GM23338 (cell line): Measurements from ENCODE around the gene HECTD1. TPM values are rescaled to one million over a fixed set of nuclear protein-coding genes. Genes with fewer than 3 reads are reported as not detected.

Source experiments
- ATAC-seq: fragments of 200-7000 bp; cut with Tn5 transposase; 3 replicates; pipeline ENCODE4 v1.9.1; 2020
- DNase-seq: peaks from one replicate; pipeline ENCODE4 v3.0.0-alpha.2; 2015; ENCODE audit warnings: low spot score
- H2AFZ ChIP-seq: fragments of 200-600 bp; sonication (generic); 2 replicates; pipeline ENCODE4 v1.8.0; 2016; ENCODE audit warnings: antibody characterized with exemption, mild to moderate bottlenecking, moderate library complexity
- H3F3A ChIP-seq: fragments of 200-600 bp; sonication (generic); replicated peaks from 2 replicates; pipeline ENCODE4 v1.8.0; 2017; ENCODE audit warnings: antibody characterized with exemption, mixed run types, low read depth
- H3K27ac ChIP-seq: fragments of 200-600 bp; sonication (generic); 2 replicates; pipeline ENCODE4 v1.6.1; 2016; ENCODE audit warnings: low read depth
- H3K27me3 ChIP-seq: fragments of 200-600 bp; sonication (generic); 2 replicates; pipeline ENCODE4 v1.8.0; 2016; ENCODE audit warnings: mild to moderate bottlenecking, mixed run types, moderate library complexity; ENCODE audit not compliant: insufficient read depth
- H3K36me3 ChIP-seq: fragments of 200-600 bp; sonication (generic); 2 replicates; pipeline ENCODE4 v1.8.0; 2016; ENCODE audit warnings: mild to moderate bottlenecking; ENCODE audit not compliant: insufficient read depth
- H3K4me1 ChIP-seq: fragments of 200-600 bp; sonication (generic); 2 replicates; pipeline ENCODE4 v1.8.0; 2016; ENCODE audit warnings: mild to moderate bottlenecking, moderate library complexity; ENCODE audit not compliant: insufficient read depth
- H3K4me2 ChIP-seq: fragments of 200-600 bp; sonication (generic); 2 replicates; pipeline ENCODE4 v1.7.1; 2017; ENCODE audit warnings: mixed run types
- H3K4me3 ChIP-seq: fragments of 200-600 bp; sonication (generic); 2 replicates; pipeline ENCODE4 v1.6.1; 2016; ENCODE audit warnings: mixed run types
- H3K79me2 ChIP-seq: fragments of 200-600 bp; sonication (generic); replicated peaks from 2 replicates; pipeline ENCODE4 v1.8.0; 2017; ENCODE audit warnings: mild to moderate bottlenecking; ENCODE audit not compliant: insufficient read depth
- H3K9me2 ChIP-seq: fragments of 200-600 bp; sonication (generic); 2 replicates; pipeline ENCODE4 v1.8.0; 2017; ENCODE audit not compliant: insufficient read depth
- H4K20me1 ChIP-seq: fragments of 200-600 bp; sonication (generic); replicated peaks from 2 replicates; pipeline ENCODE4 v1.8.0; 2017; ENCODE audit warnings: mild to moderate bottlenecking; ENCODE audit not compliant: insufficient read depth
- H3K27ac Mint-ChIP-seq: 2 replicates; pipeline ENCODE4 v1.8.0; 2020; ENCODE audit warnings: inconsistent platforms, mild to moderate bottlenecking, moderate library complexity, mixed read lengths
- H3K27me3 Mint-ChIP-seq: 3 replicates; pipeline ENCODE4 v1.8.0; 2022; ENCODE audit warnings: low read depth, mild to moderate bottlenecking, moderate library complexity, mixed read lengths, inconsistent platforms; ENCODE audit not compliant: insufficient read depth, poor library complexity
- H3K36me3 Mint-ChIP-seq: 3 replicates; pipeline ENCODE4 v1.8.0; 2021; ENCODE audit warnings: low read depth, mild to moderate bottlenecking, inconsistent platforms, moderate library complexity, mixed read lengths
- H3K4me1 Mint-ChIP-seq: 3 replicates; pipeline ENCODE4 v1.8.0; 2020; ENCODE audit warnings: mild to moderate bottlenecking, inconsistent platforms, mixed read lengths
- H3K4me3 Mint-ChIP-seq: 3 replicates; pipeline ENCODE4 v1.8.0; 2021; ENCODE audit warnings: moderate library complexity, mild to moderate bottlenecking, inconsistent platforms, mixed read lengths
- H3K9me3 Mint-ChIP-seq: 3 replicates; pipeline ENCODE4 v1.8.0; 2020; ENCODE audit warnings: moderate library complexity, mild to moderate bottlenecking, inconsistent platforms, mixed read lengths
- CREB1 ChIP-seq: fragments of 250-450 bp; sonication (Bioruptor Pico); IDR thresholded peaks from 2 replicates; pipeline ENCODE4 v1.5.0; 2020; ENCODE audit warnings: low read depth, mild to moderate bottlenecking, moderate library complexity
- EZH2 ChIP-seq: fragments of 200-600 bp; sonication (generic); IDR thresholded peaks from one replicate; pipeline ENCODE4 v1.8.0; 2017; ENCODE audit warnings: antibody characterized with exemption, mild to moderate bottlenecking, low read depth; ENCODE audit not compliant: unreplicated experiment
- EZH2phosphoT487 ChIP-seq: fragments of 200-600 bp; sonication (generic); IDR thresholded peaks from one replicate; pipeline ENCODE4 v1.8.1; 2018; ENCODE audit warnings: antibody characterized with exemption; ENCODE audit not compliant: unreplicated experiment
- JUNB ChIP-seq: IDR thresholded peaks from one replicate; pipeline ENCODE4 v1.6.1; 2016; ENCODE audit warnings: antibody characterized with exemption; ENCODE audit not compliant: unreplicated experiment
- NANOG ChIP-seq: IDR thresholded peaks from 2 replicates; pipeline ENCODE4 v1.6.1; 2016; ENCODE audit warnings: antibody characterized with exemption, borderline replicate concordance
- POLR2AphosphoS5 ChIP-seq: IDR thresholded peaks from 2 replicates; pipeline ENCODE4 v1.6.1; 2016; ENCODE audit warnings: antibody characterized with exemption, low read depth
- STAT1 ChIP-seq: IDR thresholded peaks from one replicate; pipeline ENCODE4 v1.6.1; 2016; ENCODE audit warnings: antibody characterized with exemption; ENCODE audit not compliant: unreplicated experiment
- ZNF114 ChIP-seq: fragments of 250-450 bp; sonication (Bioruptor Pico); IDR thresholded peaks from 2 replicates; pipeline ENCODE4 v1.5.0; 2020; ENCODE audit warnings: mild to moderate bottlenecking, moderate library complexity
- ZNF331 ChIP-seq: fragments of 250-450 bp; sonication (Bioruptor Pico); IDR thresholded peaks from 2 replicates; pipeline ENCODE4 v1.5.0; 2020; ENCODE audit warnings: low read depth, mild to moderate bottlenecking, moderate library complexity
- polyA plus RNA-seq: library from polyadenylated mRNA; unstranded; fragments of >200 nt; fragmentation: Nextera tagmentation; extraction: Ambion mirVana; gene quantifications from 2 replicates; pipeline ENCODE4 v1.2.1, GENCODE V29; 2016
- total RNA-seq: library from RNA; depleted of rRNA; stranded (reverse); fragments of >200 nt; shearing (Covaris generic); gene quantifications from 2 replicates; pipeline ENCODE4 v1.2.3, GENCODE V29; 2014
- TF ChIP-seq, protein P1 (sequence below): IDR thresholded peaks from 2 replicates; pipeline ENCODE4 v1.6.1; 2016; ENCODE audit warnings: antibody characterized with exemption
- TF ChIP-seq, protein P2 (sequence below), 2 experiments: fragments of 200-600 bp in 1 of 2; sonication (generic) in 1 of 2; conservative IDR thresholded peaks; 2 replicates each; pipeline versions ENCODE4 v1.5.1 to v1.6.1; 2016 to 2017; ENCODE audit warnings: antibody characterized with exemption in 2 of 2, low read depth in 2 of 2, mild to moderate bottlenecking in 2 of 2, moderate library complexity in 1 of 2
- TF ChIP-seq, protein P3 (sequence below): fragments of 250-450 bp; sonication (Bioruptor Pico); IDR thresholded peaks from 2 replicates; pipeline ENCODE4 v1.5.0; 2020; ENCODE audit warnings: mild to moderate bottlenecking, moderate library complexity
- TF ChIP-seq, protein P4 (sequence below): IDR thresholded peaks from one replicate; pipeline ENCODE4 v1.6.1; 2018; ENCODE audit warnings: antibody characterized with exemption; ENCODE audit not compliant: unreplicated experiment

Gene HECTD1
- total and polyA plus RNA-seq, 2 experiments from 2014 or later: 42.1 to 132 TPM

DNA sequence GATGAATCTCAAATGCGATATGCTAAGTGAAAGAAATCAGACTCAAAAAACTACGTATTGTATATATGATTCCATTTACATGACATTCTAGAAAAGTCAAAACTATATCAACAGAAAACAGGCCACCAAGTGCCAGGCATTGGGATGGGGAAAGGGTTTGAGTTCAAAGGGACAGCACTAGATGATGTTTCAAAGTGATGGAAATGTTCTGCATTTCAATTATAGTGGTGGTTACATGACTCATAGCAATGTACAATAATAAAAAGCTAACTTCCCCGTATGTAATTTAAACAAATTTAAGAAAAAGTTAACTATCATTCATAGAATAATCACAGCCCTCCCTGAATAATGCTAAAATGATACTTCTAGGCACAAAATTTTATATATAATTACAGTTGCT, 13.5 kb downstream of the HECTD1 start:
- H3K4me1 Mint-ChIP-seq: peaks cover 13% of the 10 kb centered on the region
- Histone ChIP-seq H3K27ac (no peak overlapping the region), H3K9me2 (no peaks in the 10 kb centered on the region), H2AFZ (no peak overlapping the region), H4K20me1 (peaks cover 21% of the 10 kb centered on the region), H3K36me3 (0 out of 2 replicates have a peak, but pooled peaks cover 3% of the 10 kb centered on the region), H3F3A (no peaks in the 10 kb centered on the region), H3K4me1 (peaks cover 16% of the 10 kb centered on the region), H3K27me3 (no peaks in the 10 kb centered on the region), H3K4me3 (no peak overlapping the region), H3K79me2 (peaks cover 100% of the 10 kb centered on the region), H3K4me2 (no peak overlapping the region)
- no peak overlapping the region for H3K27ac Mint-ChIP-seq
- ATAC-seq (no peak), DNase-seq (no peak)
- no peaks in the 10 kb centered on the region for H3K9me3 Mint-ChIP-seq
- no peak overlapping the region for H3K4me3 Mint-ChIP-seq
- H3K36me3 Mint-ChIP-seq: peaks cover 16% of the 10 kb centered on the region; the same call in 2 of the 3 replicates
- TF ChIP-seq STAT1 (no peak), EZH2 (no peak), EZH2phosphoT487 (no peak), ZNF114 (no peak), CREB1 (CRISPR knock-in tag) (no peak), NANOG (no peak), POLR2AphosphoS5 (no peak), JUNB (no peak), ZNF331 (CRISPR knock-in tag) (no peak)
- TF ChIP-seq, protein P1, sequence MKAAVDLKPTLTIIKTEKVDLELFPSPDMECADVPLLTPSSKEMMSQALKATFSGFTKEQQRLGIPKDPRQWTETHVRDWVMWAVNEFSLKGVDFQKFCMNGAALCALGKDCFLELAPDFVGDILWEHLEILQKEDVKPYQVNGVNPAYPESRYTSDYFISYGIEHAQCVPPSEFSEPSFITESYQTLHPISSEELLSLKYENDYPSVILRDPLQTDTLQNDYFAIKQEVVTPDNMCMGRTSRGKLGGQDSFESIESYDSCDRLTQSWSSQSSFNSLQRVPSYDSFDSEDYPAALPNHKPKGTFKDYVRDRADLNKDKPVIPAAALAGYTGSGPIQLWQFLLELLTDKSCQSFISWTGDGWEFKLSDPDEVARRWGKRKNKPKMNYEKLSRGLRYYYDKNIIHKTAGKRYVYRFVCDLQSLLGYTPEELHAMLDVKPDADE: no peak
- TF ChIP-seq, protein P2, sequence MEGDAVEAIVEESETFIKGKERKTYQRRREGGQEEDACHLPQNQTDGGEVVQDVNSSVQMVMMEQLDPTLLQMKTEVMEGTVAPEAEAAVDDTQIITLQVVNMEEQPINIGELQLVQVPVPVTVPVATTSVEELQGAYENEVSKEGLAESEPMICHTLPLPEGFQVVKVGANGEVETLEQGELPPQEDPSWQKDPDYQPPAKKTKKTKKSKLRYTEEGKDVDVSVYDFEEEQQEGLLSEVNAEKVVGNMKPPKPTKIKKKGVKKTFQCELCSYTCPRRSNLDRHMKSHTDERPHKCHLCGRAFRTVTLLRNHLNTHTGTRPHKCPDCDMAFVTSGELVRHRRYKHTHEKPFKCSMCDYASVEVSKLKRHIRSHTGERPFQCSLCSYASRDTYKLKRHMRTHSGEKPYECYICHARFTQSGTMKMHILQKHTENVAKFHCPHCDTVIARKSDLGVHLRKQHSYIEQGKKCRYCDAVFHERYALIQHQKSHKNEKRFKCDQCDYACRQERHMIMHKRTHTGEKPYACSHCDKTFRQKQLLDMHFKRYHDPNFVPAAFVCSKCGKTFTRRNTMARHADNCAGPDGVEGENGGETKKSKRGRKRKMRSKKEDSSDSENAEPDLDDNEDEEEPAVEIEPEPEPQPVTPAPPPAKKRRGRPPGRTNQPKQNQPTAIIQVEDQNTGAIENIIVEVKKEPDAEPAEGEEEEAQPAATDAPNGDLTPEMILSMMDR (conservative IDR thresholded peaks at IDR 0.05; ENCODE audit: low read depth in 2 of 2): no peak
- TF ChIP-seq, protein P3, sequence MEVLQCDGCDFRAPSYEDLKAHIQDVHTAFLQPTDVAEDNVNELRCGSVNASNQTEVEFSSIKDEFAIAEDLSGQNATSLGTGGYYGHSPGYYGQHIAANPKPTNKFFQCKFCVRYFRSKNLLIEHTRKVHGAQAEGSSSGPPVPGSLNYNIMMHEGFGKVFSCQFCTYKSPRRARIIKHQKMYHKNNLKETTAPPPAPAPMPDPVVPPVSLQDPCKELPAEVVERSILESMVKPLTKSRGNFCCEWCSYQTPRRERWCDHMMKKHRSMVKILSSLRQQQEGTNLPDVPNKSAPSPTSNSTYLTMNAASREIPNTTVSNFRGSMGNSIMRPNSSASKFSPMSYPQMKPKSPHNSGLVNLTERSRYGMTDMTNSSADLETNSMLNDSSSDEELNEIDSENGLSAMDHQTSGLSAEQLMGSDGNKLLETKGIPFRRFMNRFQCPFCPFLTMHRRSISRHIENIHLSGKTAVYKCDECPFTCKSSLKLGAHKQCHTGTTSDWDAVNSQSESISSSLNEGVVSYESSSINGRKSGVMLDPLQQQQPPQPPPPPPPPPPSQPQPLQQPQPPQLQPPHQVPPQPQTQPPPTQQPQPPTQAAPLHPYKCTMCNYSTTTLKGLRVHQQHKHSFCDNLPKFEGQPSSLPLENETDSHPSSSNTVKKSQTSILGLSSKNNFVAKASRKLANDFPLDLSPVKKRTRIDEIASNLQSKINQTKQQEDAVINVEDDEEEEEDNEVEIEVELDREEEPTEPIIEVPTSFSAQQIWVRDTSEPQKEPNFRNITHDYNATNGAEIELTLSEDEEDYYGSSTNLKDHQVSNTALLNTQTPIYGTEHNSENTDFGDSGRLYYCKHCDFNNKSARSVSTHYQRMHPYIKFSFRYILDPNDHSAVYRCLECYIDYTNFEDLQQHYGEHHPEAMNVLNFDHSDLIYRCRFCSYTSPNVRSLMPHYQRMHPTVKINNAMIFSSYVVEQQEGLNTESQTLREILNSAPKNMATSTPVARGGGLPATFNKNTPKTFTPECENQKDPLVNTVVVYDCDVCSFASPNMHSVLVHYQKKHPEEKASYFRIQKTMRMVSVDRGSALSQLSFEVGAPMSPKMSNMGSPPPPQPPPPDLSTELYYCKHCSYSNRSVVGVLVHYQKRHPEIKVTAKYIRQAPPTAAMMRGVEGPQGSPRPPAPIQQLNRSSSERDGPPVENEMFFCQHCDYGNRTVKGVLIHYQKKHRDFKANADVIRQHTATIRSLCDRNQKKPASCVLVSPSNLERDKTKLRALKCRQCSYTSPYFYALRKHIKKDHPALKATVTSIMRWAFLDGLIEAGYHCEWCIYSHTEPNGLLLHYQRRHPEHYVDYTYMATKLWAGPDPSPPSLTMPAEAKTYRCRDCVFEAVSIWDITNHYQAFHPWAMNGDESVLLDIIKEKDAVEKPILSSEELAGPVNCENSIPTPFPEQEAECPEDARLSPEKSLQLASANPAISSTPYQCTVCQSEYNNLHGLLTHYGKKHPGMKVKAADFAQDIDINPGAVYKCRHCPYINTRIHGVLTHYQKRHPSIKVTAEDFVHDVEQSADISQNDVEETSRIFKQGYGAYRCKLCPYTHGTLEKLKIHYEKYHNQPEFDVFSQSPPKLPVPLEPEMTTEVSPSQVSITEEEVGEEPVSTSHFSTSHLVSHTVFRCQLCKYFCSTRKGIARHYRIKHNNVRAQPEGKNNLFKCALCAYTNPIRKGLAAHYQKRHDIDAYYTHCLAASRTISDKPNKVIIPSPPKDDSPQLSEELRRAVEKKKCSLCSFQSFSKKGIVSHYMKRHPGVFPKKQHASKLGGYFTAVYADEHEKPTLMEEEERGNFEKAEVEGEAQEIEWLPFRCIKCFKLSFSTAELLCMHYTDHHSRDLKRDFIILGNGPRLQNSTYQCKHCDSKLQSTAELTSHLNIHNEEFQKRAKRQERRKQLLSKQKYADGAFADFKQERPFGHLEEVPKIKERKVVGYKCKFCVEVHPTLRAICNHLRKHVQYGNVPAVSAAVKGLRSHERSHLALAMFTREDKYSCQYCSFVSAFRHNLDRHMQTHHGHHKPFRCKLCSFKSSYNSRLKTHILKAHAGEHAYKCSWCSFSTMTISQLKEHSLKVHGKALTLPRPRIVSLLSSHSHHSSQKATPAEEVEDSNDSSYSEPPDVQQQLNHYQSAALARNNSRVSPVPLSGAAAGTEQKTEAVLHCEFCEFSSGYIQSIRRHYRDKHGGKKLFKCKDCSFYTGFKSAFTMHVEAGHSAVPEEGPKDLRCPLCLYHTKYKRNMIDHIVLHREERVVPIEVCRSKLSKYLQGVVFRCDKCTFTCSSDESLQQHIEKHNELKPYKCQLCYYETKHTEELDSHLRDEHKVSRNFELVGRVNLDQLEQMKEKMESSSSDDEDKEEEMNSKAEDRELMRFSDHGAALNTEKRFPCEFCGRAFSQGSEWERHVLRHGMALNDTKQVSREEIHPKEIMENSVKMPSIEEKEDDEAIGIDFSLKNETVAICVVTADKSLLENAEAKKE (CRISPR knock-in tag): no peak
- TF ChIP-seq, protein P4, sequence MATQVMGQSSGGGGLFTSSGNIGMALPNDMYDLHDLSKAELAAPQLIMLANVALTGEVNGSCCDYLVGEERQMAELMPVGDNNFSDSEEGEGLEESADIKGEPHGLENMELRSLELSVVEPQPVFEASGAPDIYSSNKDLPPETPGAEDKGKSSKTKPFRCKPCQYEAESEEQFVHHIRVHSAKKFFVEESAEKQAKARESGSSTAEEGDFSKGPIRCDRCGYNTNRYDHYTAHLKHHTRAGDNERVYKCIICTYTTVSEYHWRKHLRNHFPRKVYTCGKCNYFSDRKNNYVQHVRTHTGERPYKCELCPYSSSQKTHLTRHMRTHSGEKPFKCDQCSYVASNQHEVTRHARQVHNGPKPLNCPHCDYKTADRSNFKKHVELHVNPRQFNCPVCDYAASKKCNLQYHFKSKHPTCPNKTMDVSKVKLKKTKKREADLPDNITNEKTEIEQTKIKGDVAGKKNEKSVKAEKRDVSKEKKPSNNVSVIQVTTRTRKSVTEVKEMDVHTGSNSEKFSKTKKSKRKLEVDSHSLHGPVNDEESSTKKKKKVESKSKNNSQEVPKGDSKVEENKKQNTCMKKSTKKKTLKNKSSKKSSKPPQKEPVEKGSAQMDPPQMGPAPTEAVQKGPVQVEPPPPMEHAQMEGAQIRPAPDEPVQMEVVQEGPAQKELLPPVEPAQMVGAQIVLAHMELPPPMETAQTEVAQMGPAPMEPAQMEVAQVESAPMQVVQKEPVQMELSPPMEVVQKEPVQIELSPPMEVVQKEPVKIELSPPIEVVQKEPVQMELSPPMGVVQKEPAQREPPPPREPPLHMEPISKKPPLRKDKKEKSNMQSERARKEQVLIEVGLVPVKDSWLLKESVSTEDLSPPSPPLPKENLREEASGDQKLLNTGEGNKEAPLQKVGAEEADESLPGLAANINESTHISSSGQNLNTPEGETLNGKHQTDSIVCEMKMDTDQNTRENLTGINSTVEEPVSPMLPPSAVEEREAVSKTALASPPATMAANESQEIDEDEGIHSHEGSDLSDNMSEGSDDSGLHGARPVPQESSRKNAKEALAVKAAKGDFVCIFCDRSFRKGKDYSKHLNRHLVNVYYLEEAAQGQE: no peak
- H3K27me3 Mint-ChIP-seq: no peaks in the 10 kb centered on the region
